ENCODE data around the gene EVC2. TPM values are rescaled to one million over a fixed set of nuclear protein-coding genes. Genes with fewer than 3 reads are reported as not detected.

EVC2 gene
- total RNA-seq, 2 experiments from 2014 or later = 0.68 to 0.69 TPM

GRCh38 chr4:5588046-5588445, 120.3 kb downstream of the EVC2 start:
- Mint-ChIP-seq H3K27ac (no peak overlapping the region), H3K4me1 (no peaks in the 10 kb centered on the region), H3K36me3 (no peaks in the 10 kb centered on the region), H3K27me3 (no peaks in the 10 kb centered on the region), H3K4me3 (no peak overlapping the region), H3K9me3 (peaks cover 11% of the 10 kb centered on the region)
- POLR2A ChIA-PET = no interaction called here
- ATAC-seq (ENCODE audit: low read depth) (no peak), DNase-seq (no peak)

GRCh38 chr4:5575941-5576340, 132.4 kb downstream of the EVC2 start:
- Mint-ChIP-seq H3K4me1 (no peaks in the 10 kb centered on the region), H3K4me3 (no peak overlapping the region)
- POLR2A ChIA-PET = no interaction called here

GRCh38 chr4:5574386-5574785, 134.0 kb downstream of the EVC2 start:
- Mint-ChIP-seq H3K4me1 (no peaks in the 10 kb centered on the region), H3K4me3 (no peak overlapping the region), H3K27ac (no peak overlapping the region), H3K36me3 (no peaks in the 10 kb centered on the region), H3K9me3 (peaks cover 1% of the 10 kb centered on the region), H3K27me3 (no peaks in the 10 kb centered on the region)
- POLR2A ChIA-PET = no interaction called here
- ATAC-seq (ENCODE audit: low read depth) = no peak
- no peak for DNase-seq

More at GRCh38 chr4:5575941-5576340, 132.4 kb downstream of the EVC2 start:
- peaks cover 6% of the 10 kb centered on the region for H3K9me3 Mint-ChIP-seq
- no peaks in the 10 kb centered on the region for H3K36me3 Mint-ChIP-seq
- ATAC-seq (ENCODE audit: low read depth) (no peak), DNase-seq (no peak)
- no peak overlapping the region for H3K27ac Mint-ChIP-seq
- no peaks in the 10 kb centered on the region for H3K27me3 Mint-ChIP-seq

GRCh38 chr4:5573965-5574364, 134.4 kb downstream of the EVC2 start:
- POLR2A ChIA-PET = no interaction called here
- H3K27me3 Mint-ChIP-seq = no peaks in the 10 kb centered on the region

GRCh38 chr4:5572751-5573150, 135.6 kb downstream of the EVC2 start:
- no peak overlapping the region for H3K4me3 Mint-ChIP-seq
- no peak overlapping the region for H3K27ac Mint-ChIP-seq
- POLR2A ChIA-PET = no interaction called here
- ATAC-seq (ENCODE audit: low read depth) (no peak), DNase-seq (no peak)
- H3K9me3 Mint-ChIP-seq = no peaks in the 10 kb centered on the region
- H3K27me3 Mint-ChIP-seq = no peaks in the 10 kb centered on the region
- no peaks in the 10 kb centered on the region for H3K4me1 Mint-ChIP-seq
- no peaks in the 10 kb centered on the region for H3K36me3 Mint-ChIP-seq

More at GRCh38 chr4:5573965-5574364, 134.4 kb downstream of the EVC2 start:
- Mint-ChIP-seq H3K4me3 (no peak overlapping the region), H3K4me1 (no peaks in the 10 kb centered on the region), H3K27ac (no peak overlapping the region), H3K9me3 (peaks cover 1% of the 10 kb centered on the region), H3K36me3 (no peaks in the 10 kb centered on the region)
- no peak for DNase-seq
- no peak for ATAC-seq (ENCODE audit: low read depth)

- no peak for DNase-seq
- no peak for ATAC-seq (ENCODE audit: low read depth)
- Mint-ChIP-seq H3K36me3 (no peaks in the 10 kb centered on the region), H3K4me1 (no peaks in the 10 kb centered on the region), H3K27ac (no peak overlapping the region), H3K4me3 (no peak overlapping the region), H3K9me3 (no peaks in the 10 kb centered on the region), H3K27me3 (no peaks in the 10 kb centered on the region)
- POLR2A ChIA-PET = no interaction called here
Measured at GRCh38 chr4:5572114-5572513, 136.2 kb downstream of the EVC2 start.

GRCh38 chr4:5571646-5572045, 136.7 kb downstream of the EVC2 start:
- H3K4me3 Mint-ChIP-seq = no peak overlapping the region
- DNase-seq = no peak
- POLR2A ChIA-PET = no interaction called here

GRCh38 chr4:5569451-5569850, 138.9 kb downstream of the EVC2 start:
- H3K36me3 Mint-ChIP-seq = no peaks in the 10 kb centered on the region
- no peaks in the 10 kb centered on the region for H3K9me3 Mint-ChIP-seq
- H3K4me3 Mint-ChIP-seq = no peak overlapping the region
- H3K27me3 Mint-ChIP-seq = no peaks in the 10 kb centered on the region
- no peak for DNase-seq
- ATAC-seq (ENCODE audit: low read depth) = no peak
- no peak overlapping the region for H3K27ac Mint-ChIP-seq
- POLR2A ChIA-PET = no interaction called here
- H3K4me1 Mint-ChIP-seq = no peaks in the 10 kb centered on the region

More at GRCh38 chr4:5571646-5572045, 136.7 kb downstream of the EVC2 start:
- Mint-ChIP-seq H3K4me1 (no peaks in the 10 kb centered on the region), H3K9me3 (no peaks in the 10 kb centered on the region), H3K27ac (no peak overlapping the region), H3K27me3 (no peaks in the 10 kb centered on the region), H3K36me3 (no peaks in the 10 kb centered on the region)
- no peak for ATAC-seq (ENCODE audit: low read depth)

GRCh38 chr4:5568931-5569330, 139.4 kb downstream of the EVC2 start:
- ATAC-seq (ENCODE audit: low read depth) = no peak
- H3K4me1 Mint-ChIP-seq = no peaks in the 10 kb centered on the region
- no peak overlapping the region for H3K4me3 Mint-ChIP-seq
- DNase-seq = no peak
- no peaks in the 10 kb centered on the region for H3K36me3 Mint-ChIP-seq
- POLR2A ChIA-PET = no interaction called here
- H3K9me3 Mint-ChIP-seq = no peaks in the 10 kb centered on the region
- no peaks in the 10 kb centered on the region for H3K27me3 Mint-ChIP-seq
- H3K27ac Mint-ChIP-seq = no peak overlapping the region

GRCh38 chr4:5568336-5568735, 140.0 kb downstream of the EVC2 start:
- POLR2A ChIA-PET = no interaction called here
- ATAC-seq (ENCODE audit: low read depth) (no peak), DNase-seq (no peak)
- Mint-ChIP-seq H3K27me3 (no peaks in the 10 kb centered on the region), H3K27ac (no peak overlapping the region), H3K36me3 (no peaks in the 10 kb centered on the region), H3K4me1 (no peaks in the 10 kb centered on the region), H3K9me3 (no peaks in the 10 kb centered on the region), H3K4me3 (no peak overlapping the region)

- H3K27me3 Mint-ChIP-seq = no peaks in the 10 kb centered on the region
- no peak overlapping the region for H3K27ac Mint-ChIP-seq
- ATAC-seq (ENCODE audit: low read depth) (no peak), DNase-seq (no peak)
- no peaks in the 10 kb centered on the region for H3K9me3 Mint-ChIP-seq
- no peak overlapping the region for H3K4me3 Mint-ChIP-seq
- H3K36me3 Mint-ChIP-seq = no peaks in the 10 kb centered on the region
- POLR2A ChIA-PET = no interaction called here
- no peaks in the 10 kb centered on the region for H3K4me1 Mint-ChIP-seq
Measured at GRCh38 chr4:5566991-5567390, 141.4 kb downstream of the EVC2 start.

GRCh38 chr4:5566526-5566925, 141.8 kb downstream of the EVC2 start:
- no peak for ATAC-seq (ENCODE audit: low read depth)
- POLR2A ChIA-PET = no interaction called here
- no peaks in the 10 kb centered on the region for H3K4me1 Mint-ChIP-seq
- no peaks in the 10 kb centered on the region for H3K36me3 Mint-ChIP-seq
- H3K9me3 Mint-ChIP-seq = no peaks in the 10 kb centered on the region
- H3K4me3 Mint-ChIP-seq = no peak overlapping the region
- no peak overlapping the region for H3K27ac Mint-ChIP-seq
- no peak for DNase-seq
- H3K27me3 Mint-ChIP-seq = no peaks in the 10 kb centered on the region

GRCh38 chr4:5563856-5564255, 144.5 kb downstream of the EVC2 start:
- Mint-ChIP-seq H3K27ac (no peak overlapping the region), H3K4me1 (no peaks in the 10 kb centered on the region), H3K36me3 (no peaks in the 10 kb centered on the region), H3K9me3 (no peaks in the 10 kb centered on the region), H3K27me3 (no peaks in the 10 kb centered on the region), H3K4me3 (no peak overlapping the region)
- DNase-seq (no peak), ATAC-seq (ENCODE audit: low read depth) (no peak)
- POLR2A ChIA-PET = no interaction called here

- Mint-ChIP-seq H3K36me3 (no peaks in the 10 kb centered on the region), H3K4me1 (no peaks in the 10 kb centered on the region), H3K4me3 (no peak overlapping the region), H3K9me3 (no peaks in the 10 kb centered on the region), H3K27ac (no peak overlapping the region), H3K27me3 (no peaks in the 10 kb centered on the region)
- ATAC-seq (ENCODE audit: low read depth) (no peak), DNase-seq (no peak)
- POLR2A ChIA-PET = no interaction called here
Measured at GRCh38 chr4:5562476-5562875, 145.9 kb downstream of the EVC2 start.

GRCh38 chr4:5561286-5561685, 147.1 kb downstream of the EVC2 start:
- DNase-seq = no peak
- Mint-ChIP-seq H3K4me3 (no peak overlapping the region), H3K4me1 (no peaks in the 10 kb centered on the region), H3K9me3 (no peaks in the 10 kb centered on the region), H3K36me3 (no peaks in the 10 kb centered on the region), H3K27ac (no peak overlapping the region), H3K27me3 (no peaks in the 10 kb centered on the region)
- POLR2A ChIA-PET = no interaction called here
- ATAC-seq (ENCODE audit: low read depth) = no peak
